GM12878 (cell line): ENCODE measurements around the gene ANKRD33B. TPM values are rescaled to one million over a fixed set of nuclear protein-coding genes. Genes with fewer than 3 reads are reported as not detected.

ENCODE experiments used
- ATF7 ChIP-seq: fragments of 450-650 bp; IDR thresholded peaks from 2 replicates; pipeline ENCODE4 v1.6.1; 2016; ENCODE audit warnings: low read depth, mild to moderate bottlenecking
- BMI1 ChIP-seq: fragments of 450-650 bp; IDR thresholded peaks from 2 replicates; pipeline ENCODE4 v1.6.1; 2016; ENCODE audit warnings: mild to moderate bottlenecking, moderate library complexity, borderline replicate concordance
- CREB1 ChIP-seq: IDR thresholded peaks from 2 replicates; pipeline ENCODE4 v1.6.1; 2012; ENCODE audit warnings: low read depth, mild to moderate bottlenecking, inconsistent platforms
- YY1 ChIP-seq: IDR thresholded peaks from 2 replicates; pipeline ENCODE4 v1.6.1; 2011; ENCODE audit warnings: low read depth, mild to moderate bottlenecking, low read length
- ZNF217 ChIP-seq: fragments of 450-650 bp; IDR thresholded peaks from 2 replicates; pipeline ENCODE4 v1.6.1; 2017; ENCODE audit warnings: antibody characterized with exemption, mild to moderate bottlenecking
- polyA plus RNA-seq, 11 experiments: library from polyadenylated mRNA; depleted of rRNA in 4 of 11; unstranded in 6 of 11; stranded (reverse) in 5 of 11; fragments of >200 nt; fragmentation: Nextera tagmentation in 4 of 11; fragmentation: Illumina TruSeq in 1 of 11; extraction: Ambion mirVana in 4 of 11; extraction: Trizol in 1 of 11; gene quantifications; 1 replicate in 1 of 11; 2 replicates in 10 of 11; pipeline versions ENCODE4 v1.2.1 to v1.2.3, GENCODE V29; 2011 to 2016; ENCODE audit warnings: inconsistent platforms in 2 of 11, missing spikeins in 2 of 11, low read depth in 1 of 11
- total RNA-seq, 4 experiments: library from RNA; depleted of rRNA in 3 of 4; stranded (reverse); fragments of >200 nt in 3 of 4; fragmentation: Illumina TruSeq in 1 of 4; extraction: Trizol in 1 of 4; gene quantifications; 2 replicates each; pipeline versions ENCODE4 v1.2.1 to v1.2.3, GENCODE V29; 2013 to 2021
- TF ChIP-seq, protein P1 (sequence below): fragments of 450-650 bp; IDR thresholded peaks from 2 replicates; pipeline ENCODE4 v1.6.1; 2016; ENCODE audit warnings: mild to moderate bottlenecking
- TF ChIP-seq, protein P2 (sequence below): fragments of 450-650 bp; IDR thresholded peaks from 2 replicates; pipeline ENCODE4 v1.6.1; 2016; ENCODE audit warnings: mild to moderate bottlenecking
- TF ChIP-seq, protein P3 (sequence below): fragments of 450-650 bp; formaldehyde crosslinking; IDR thresholded peaks from 2 replicates; pipeline ENCODE4 v1.5.0; 2022; ENCODE audit warnings: mild to moderate bottlenecking, missing genetic modification characterization

The ANKRD33B gene
- total and polyA plus RNA-seq, 10 of the 15 experiments (the other 5 are each of a cell fraction or from before 2014, with no cell fraction given) = 4.9 to 61.6 (median 15.6) TPM

DNA sequence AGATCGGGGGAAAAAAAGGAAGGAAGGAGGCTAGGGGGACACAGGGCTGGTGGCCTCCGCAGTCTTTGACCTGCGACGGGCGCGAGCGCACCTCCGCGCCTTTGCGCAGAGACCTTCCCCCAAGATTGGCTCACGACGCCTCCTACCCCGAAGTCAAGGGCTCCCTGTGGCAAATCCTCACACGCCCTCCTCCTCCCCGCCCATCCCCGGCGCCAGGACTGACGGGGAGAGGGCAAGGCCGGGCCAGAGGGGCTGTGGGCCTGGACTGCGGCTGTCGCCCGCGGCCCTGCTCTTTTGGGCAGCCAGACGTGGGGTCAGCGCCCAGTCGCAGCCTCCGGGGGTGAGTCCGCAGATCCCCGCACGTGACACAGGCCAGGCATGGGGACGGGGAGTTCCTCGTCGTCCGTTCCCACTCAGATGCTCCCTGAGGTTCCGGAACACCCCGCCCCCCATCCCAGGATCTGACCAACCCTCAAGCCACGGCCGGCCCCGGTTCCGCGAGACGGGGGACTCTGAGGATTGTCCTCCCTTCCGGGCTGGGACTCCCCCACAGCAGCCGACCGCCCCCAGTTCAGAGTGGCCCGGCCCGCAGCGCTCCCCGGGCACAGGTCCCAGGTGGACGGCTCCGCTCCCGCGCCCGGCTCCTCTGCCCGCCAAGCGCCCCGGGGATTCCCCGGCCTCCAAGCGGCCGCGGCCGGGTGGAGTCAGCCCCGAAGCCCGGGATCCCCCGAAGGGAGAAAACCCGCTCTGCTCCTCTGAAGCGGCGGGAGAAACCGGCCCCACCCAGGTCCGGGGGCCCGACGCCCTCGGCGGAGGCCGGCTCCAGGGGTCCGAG, 543 bp upstream of the ANKRD33B start (continued):
- TF ChIP-seq, protein P1, sequence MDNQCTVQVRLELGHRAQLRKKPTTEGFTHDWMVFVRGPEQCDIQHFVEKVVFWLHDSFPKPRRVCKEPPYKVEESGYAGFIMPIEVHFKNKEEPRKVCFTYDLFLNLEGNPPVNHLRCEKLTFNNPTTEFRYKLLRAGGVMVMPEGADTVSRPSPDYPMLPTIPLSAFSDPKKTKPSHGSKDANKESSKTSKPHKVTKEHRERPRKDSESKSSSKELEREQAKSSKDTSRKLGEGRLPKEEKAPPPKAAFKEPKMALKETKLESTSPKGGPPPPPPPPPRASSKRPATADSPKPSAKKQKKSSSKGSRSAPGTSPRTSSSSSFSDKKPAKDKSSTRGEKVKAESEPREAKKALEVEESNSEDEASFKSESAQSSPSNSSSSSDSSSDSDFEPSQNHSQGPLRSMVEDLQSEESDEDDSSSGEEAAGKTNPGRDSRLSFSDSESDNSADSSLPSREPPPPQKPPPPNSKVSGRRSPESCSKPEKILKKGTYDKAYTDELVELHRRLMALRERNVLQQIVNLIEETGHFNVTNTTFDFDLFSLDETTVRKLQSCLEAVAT = peak; percentile 56; the same call in 1 of the 2 replicates
- peak; percentile 27; the same call in 1 of the 2 replicates for TF ChIP-seq ATF7
- TF ChIP-seq, protein P2, sequence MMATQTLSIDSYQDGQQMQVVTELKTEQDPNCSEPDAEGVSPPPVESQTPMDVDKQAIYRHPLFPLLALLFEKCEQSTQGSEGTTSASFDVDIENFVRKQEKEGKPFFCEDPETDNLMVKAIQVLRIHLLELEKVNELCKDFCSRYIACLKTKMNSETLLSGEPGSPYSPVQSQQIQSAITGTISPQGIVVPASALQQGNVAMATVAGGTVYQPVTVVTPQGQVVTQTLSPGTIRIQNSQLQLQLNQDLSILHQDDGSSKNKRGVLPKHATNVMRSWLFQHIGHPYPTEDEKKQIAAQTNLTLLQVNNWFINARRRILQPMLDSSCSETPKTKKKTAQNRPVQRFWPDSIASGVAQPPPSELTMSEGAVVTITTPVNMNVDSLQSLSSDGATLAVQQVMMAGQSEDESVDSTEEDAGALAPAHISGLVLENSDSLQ = peak; percentile 3; the same call in 1 of the 2 replicates
- TF ChIP-seq ZNF217 = peak; percentile 41; the same call in 1 of the 2 replicates
- peak; percentile 48; the same call in 1 of the 2 replicates for TF ChIP-seq CREB1
- TF ChIP-seq, protein P3, sequence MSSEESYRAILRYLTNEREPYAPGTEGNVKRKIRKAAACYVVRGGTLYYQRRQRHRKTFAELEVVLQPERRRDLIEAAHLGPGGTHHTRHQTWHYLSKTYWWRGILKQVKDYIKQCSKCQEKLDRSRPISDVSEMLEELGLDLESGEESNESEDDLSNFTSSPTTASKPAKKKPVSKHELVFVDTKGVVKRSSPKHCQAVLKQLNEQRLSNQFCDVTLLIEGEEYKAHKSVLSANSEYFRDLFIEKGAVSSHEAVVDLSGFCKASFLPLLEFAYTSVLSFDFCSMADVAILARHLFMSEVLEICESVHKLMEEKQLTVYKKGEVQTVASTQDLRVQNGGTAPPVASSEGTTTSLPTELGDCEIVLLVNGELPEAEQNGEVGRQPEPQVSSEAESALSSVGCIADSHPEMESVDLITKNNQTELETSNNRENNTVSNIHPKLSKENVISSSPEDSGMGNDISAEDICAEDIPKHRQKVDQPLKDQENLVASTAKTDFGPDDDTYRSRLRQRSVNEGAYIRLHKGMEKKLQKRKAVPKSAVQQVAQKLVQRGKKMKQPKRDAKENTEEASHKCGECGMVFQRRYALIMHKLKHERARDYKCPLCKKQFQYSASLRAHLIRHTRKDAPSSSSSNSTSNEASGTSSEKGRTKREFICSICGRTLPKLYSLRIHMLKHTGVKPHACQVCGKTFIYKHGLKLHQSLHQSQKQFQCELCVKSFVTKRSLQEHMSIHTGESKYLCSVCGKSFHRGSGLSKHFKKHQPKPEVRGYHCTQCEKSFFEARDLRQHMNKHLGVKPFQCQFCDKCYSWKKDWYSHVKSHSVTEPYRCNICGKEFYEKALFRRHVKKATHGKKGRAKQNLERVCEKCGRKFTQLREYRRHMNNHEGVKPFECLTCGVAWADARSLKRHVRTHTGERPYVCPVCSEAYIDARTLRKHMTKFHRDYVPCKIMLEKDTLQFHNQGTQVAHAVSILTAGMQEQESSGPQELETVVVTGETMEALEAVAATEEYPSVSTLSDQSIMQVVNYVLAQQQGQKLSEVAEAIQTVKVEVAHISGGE (CRISPR knock-in tag) = no peak
- TF ChIP-seq BMI1 = no peak
- TF ChIP-seq YY1 = 0 out of 2 replicates have a peak, but pooled peaks have one; percentile 18
